HepG2 (cell line): ENCODE results near the gene PEX10.

Experiments
- EP300 ChIP-seq, 3 experiments: sonication (generic) in 1 of 3; formaldehyde crosslinking in 1 of 3; IDR thresholded peaks; 2 replicates each; pipeline versions ENCODE4 v1.5.1 to v1.6.1; 2011 to 2020; ENCODE audit warnings: low read depth in 2 of 3, low read length in 2 of 3, borderline replicate concordance in 1 of 3, improper control_type of control experiment in 1 of 3, mild to moderate bottlenecking in 1 of 3, missing genetic modification reagents in 1 of 3, moderate library complexity in 1 of 3
- FOXJ3 ChIP-seq: sonication (generic); formaldehyde crosslinking; IDR thresholded peaks from 2 replicates; pipeline ENCODE4 v1.4.0; 2020; ENCODE audit warnings: missing genetic modification reagents, mild to moderate bottlenecking, borderline replicate concordance
- FOXP1 ChIP-seq, 2 experiments: fragments of 450-650 bp in 1 of 2; IDR thresholded peaks; 2 replicates each; pipeline ENCODE4 v1.6.1; 2017 to 2018; ENCODE audit warnings: antibody characterized with exemption in 1 of 2
- JUND ChIP-seq: sonication (generic); formaldehyde crosslinking; IDR thresholded peaks from 2 replicates; pipeline ENCODE4 v1.8.0; 2022; ENCODE audit warnings: mild to moderate bottlenecking, missing genetic modification reagents
- KDM6A ChIP-seq: IDR thresholded peaks from 2 replicates; pipeline ENCODE4 v1.6.1; 2016; ENCODE audit warnings: low read depth
- POLR2AphosphoS5 ChIP-seq: IDR thresholded peaks from 2 replicates; pipeline ENCODE4 v1.6.1; 2012; ENCODE audit warnings: low read depth, low read length
- RBM39 ChIP-seq: fragments of 200-400 bp; formaldehyde crosslinking; IDR thresholded peaks from one replicate; pipeline ENCODE4 v1.6.1; 2018; ENCODE audit warnings: antibody characterized with exemption, mild to moderate bottlenecking, low read depth, low read length; ENCODE audit not compliant: poor library complexity, severe bottlenecking
- SAFB2 ChIP-seq: sonication (generic); formaldehyde crosslinking; IDR thresholded peaks from 2 replicates; pipeline ENCODE4 v1.5.1; 2020; ENCODE audit warnings: missing genetic modification reagents, low read depth, mild to moderate bottlenecking, borderline replicate concordance
- TOPORS ChIP-seq: sonication (generic); formaldehyde crosslinking; IDR thresholded peaks from 2 replicates; pipeline ENCODE4 v1.8.0; 2023; ENCODE audit warnings: mild to moderate bottlenecking, missing genetic modification reagents
- ZNF746 ChIP-seq: sonication (generic); formaldehyde crosslinking; IDR thresholded peaks from 2 replicates; pipeline ENCODE4 v1.8.0; 2022; ENCODE audit warnings: mild to moderate bottlenecking, missing genetic modification reagents
- TF ChIP-seq, protein P1 (sequence below): sonication (generic); formaldehyde crosslinking; IDR thresholded peaks from 2 replicates; pipeline ENCODE4 v1.5.0; 2020; ENCODE audit warnings: mild to moderate bottlenecking, missing genetic modification reagents, moderate library complexity
- TF ChIP-seq, protein P2 (sequence below): IDR thresholded peaks from 2 replicates; pipeline ENCODE4 v1.6.1; 2012; ENCODE audit warnings: inconsistent platforms
- TF ChIP-seq, protein P3 (sequence below): sonication (generic); formaldehyde crosslinking; IDR thresholded peaks from 2 replicates; pipeline ENCODE4 v1.8.0; 2022; ENCODE audit warnings: mild to moderate bottlenecking, missing genetic modification reagents; ENCODE audit not compliant: insufficient replicate concordance
- TF ChIP-seq, protein P4 (sequence below): sonication (generic); formaldehyde crosslinking; IDR thresholded peaks from 2 replicates; pipeline ENCODE4 v1.4.0; 2020; ENCODE audit warnings: missing genetic modification reagents

DNA sequence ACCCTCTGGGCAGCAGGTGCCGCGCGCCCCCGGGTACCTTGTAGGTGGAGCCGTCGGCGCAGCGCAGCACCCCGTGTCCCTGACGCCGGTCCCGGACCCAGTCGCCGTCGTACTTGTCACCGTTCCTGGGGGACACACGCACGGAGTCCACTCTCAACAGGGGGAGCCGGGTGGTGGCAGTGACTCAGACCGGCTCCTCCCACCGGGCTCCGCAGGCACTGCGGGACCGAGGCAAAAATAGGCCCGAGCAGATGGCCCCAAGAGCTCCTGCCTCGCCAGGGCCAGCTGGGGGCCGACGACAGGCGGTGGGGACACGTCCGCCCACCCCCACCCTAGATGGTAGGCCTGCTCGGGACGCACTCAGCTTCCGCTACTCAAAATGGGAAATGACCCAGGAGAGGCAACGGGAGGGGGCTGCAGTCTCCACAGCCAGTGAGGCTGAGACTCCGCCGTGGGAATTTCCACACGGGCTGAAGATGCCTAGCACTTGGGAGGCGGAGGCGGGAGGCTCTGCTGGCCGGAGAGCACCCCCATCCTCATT is 27.4 kb downstream of the PEX10 start:
- TF ChIP-seq, protein P1, sequence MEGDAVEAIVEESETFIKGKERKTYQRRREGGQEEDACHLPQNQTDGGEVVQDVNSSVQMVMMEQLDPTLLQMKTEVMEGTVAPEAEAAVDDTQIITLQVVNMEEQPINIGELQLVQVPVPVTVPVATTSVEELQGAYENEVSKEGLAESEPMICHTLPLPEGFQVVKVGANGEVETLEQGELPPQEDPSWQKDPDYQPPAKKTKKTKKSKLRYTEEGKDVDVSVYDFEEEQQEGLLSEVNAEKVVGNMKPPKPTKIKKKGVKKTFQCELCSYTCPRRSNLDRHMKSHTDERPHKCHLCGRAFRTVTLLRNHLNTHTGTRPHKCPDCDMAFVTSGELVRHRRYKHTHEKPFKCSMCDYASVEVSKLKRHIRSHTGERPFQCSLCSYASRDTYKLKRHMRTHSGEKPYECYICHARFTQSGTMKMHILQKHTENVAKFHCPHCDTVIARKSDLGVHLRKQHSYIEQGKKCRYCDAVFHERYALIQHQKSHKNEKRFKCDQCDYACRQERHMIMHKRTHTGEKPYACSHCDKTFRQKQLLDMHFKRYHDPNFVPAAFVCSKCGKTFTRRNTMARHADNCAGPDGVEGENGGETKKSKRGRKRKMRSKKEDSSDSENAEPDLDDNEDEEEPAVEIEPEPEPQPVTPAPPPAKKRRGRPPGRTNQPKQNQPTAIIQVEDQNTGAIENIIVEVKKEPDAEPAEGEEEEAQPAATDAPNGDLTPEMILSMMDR = no peak
- no peak for TF ChIP-seq RBM39
- TF ChIP-seq POLR2AphosphoS5 = no peak
- no peak for TF ChIP-seq EP300 (IDR thresholded peaks at IDR 0.05; ENCODE audit: low read depth in 2 of 2, low read length in 2 of 2)
- TF ChIP-seq EP300 (CRISPR knock-in tag; IDR thresholded peaks at IDR 0.05; ENCODE audit: borderline replicate concordance) = no peak
- TF ChIP-seq, protein P2, sequence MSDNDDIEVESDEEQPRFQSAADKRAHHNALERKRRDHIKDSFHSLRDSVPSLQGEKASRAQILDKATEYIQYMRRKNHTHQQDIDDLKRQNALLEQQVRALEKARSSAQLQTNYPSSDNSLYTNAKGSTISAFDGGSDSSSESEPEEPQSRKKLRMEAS = no peak
- no peak for TF ChIP-seq JUND (CRISPR knock-in tag)
- TF ChIP-seq ZNF746 (CRISPR knock-in tag) = no peak
- TF ChIP-seq FOXJ3 = no peak
- TF ChIP-seq TOPORS (CRISPR knock-in tag) = no peak
- TF ChIP-seq SAFB2 (CRISPR knock-in tag) = no peak
- TF ChIP-seq, protein P3, sequence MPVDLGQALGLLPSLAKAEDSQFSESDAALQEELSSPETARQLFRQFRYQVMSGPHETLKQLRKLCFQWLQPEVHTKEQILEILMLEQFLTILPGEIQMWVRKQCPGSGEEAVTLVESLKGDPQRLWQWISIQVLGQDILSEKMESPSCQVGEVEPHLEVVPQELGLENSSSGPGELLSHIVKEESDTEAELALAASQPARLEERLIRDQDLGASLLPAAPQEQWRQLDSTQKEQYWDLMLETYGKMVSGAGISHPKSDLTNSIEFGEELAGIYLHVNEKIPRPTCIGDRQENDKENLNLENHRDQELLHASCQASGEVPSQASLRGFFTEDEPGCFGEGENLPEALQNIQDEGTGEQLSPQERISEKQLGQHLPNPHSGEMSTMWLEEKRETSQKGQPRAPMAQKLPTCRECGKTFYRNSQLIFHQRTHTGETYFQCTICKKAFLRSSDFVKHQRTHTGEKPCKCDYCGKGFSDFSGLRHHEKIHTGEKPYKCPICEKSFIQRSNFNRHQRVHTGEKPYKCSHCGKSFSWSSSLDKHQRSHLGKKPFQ (CRISPR knock-in tag) = no peak
- TF ChIP-seq, protein P4, sequence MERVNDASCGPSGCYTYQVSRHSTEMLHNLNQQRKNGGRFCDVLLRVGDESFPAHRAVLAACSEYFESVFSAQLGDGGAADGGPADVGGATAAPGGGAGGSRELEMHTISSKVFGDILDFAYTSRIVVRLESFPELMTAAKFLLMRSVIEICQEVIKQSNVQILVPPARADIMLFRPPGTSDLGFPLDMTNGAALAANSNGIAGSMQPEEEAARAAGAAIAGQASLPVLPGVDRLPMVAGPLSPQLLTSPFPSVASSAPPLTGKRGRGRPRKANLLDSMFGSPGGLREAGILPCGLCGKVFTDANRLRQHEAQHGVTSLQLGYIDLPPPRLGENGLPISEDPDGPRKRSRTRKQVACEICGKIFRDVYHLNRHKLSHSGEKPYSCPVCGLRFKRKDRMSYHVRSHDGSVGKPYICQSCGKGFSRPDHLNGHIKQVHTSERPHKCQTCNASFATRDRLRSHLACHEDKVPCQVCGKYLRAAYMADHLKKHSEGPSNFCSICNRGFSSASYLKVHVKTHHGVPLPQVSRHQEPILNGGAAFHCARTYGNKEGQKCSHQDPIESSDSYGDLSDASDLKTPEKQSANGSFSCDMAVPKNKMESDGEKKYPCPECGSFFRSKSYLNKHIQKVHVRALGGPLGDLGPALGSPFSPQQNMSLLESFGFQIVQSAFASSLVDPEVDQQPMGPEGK (CRISPR knock-in tag) = no peak
- no peak for TF ChIP-seq KDM6A (CRISPR knock-in tag)
- TF ChIP-seq FOXP1 (IDR thresholded peaks at IDR 0.05) = no peak
- no peak for TF ChIP-seq FOXP1 (CRISPR knock-in tag; IDR thresholded peaks at IDR 0.05)
